Stimulated activated CD8-positive, alpha-beta memory T cell treated with anti-CD3 and anti-CD28 coated beads, Interleukin-2, amount 100 ng/mL, for 1 hour (primary cell): ENCODE measurements around the gene THRAP3.
"Not testable (repeated sequence)": the region's sequence is repeated elsewhere in the genome, so short reads cannot be mapped to it uniquely, and the experiment has no call there.

ENCODE experiments used
- DNase-seq, 2 donors: peaks; one replicate each; pipeline ENCODE4 v3.0.0-alpha.2; 2020; ENCODE audit warnings: low read depth in 2 of 2

The THRAP3 gene

GRCh38 chr1:36223996-36224536, at the start of gene THRAP3:
TSS of gene THRAP3 (plus strand) at chr1:36224443. CDS start at chr1:36282564, 58,121 bp downstream.
- peak; percentile 99 for DNase-seq

DNA sequence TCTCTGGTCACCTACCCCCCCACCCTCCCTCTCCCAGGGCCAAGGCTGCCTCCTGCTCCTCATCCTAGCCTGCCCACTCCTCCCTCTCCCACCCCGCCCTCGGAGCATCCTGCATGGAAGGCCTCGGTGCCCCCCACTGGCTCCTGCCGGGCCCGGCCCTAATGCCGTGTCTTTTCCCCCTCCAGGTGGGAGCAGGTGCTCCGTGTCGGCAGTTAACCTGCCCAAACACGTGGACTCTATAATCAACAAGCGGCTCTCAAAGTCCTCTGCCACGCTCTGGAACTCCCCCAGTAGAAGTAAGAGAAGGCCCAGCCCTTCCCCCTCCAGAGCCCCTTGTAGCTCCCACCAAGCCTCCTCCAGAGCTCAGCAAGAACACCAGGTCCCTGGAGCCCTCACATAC, 49.5 kb upstream of the THRAP3 start:
- DNase-seq = no peak

DNA sequence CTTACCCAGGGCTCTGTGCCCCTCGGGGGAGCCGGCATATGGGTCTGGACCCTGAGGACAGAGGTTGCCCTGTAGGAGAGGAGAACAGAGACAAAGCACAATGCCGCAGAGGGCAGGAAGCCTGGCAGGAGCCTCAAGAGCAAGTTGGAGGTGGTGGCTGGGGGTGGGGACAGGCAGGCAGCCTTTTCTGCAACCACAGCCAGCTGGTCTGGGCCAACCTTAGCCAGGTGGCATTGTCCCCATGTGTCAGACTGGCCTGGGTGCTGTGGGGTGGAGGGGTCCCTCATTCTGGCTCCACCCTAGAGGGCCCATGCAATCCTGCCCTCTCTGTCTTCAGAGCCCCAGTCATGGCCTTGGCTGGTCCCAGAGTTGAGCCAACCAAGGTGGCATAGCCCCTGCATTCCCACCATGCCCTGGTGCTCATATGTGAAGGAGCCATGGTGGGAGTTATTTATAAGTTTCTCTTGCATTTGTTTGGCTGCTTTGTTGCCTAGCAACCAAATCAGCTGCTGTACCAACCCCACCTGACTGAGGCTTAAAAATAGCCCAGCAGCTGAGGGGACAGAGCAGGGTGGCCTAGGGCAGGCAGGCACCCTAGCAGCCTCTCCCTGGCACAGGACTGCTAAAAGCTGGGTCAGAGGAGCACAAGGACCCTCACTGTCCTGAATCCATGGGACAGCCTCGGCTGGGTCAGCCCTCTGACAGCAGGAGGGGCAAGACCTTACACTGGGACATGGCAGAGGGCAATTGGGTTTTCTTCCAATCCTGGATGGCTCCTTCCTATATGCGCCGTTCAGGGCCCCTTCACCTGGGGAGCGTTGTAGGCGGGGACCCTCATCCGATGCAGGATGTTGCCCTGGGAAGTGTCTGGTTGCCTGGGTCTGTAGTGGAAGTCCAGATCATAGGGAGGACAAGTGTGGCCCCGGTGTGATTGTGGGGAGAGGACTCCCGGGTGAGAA, 48.8 kb upstream of the THRAP3 start:
- DNase-seq = no peak

- DNase-seq = no peak
Observed at GRCh38 chr1:36176106-36176949, 47.9 kb upstream of the THRAP3 start.

GRCh38 chr1:36177589-36178431, 46.4 kb upstream of the THRAP3 start:
- no peak for DNase-seq

- DNase-seq = no peak
Observed at GRCh38 chr1:36178471-36179219, 45.6 kb upstream of the THRAP3 start.

GRCh38 chr1:36179220-36179600, 45.0 kb upstream of the THRAP3 start:
- no peak for DNase-seq

GRCh38 chr1:36182734-36183133, 41.5 kb upstream of the THRAP3 start:
- DNase-seq = no peak

GRCh38 chr1:36183309-36183856, 40.9 kb upstream of the THRAP3 start:
- DNase-seq = no peak

- DNase-seq = peak; percentile 59 to 61
Observed at GRCh38 chr1:36187800-36188593, 36.2 kb upstream of the THRAP3 start.

- not testable (repeated sequence) for DNase-seq
Observed at GRCh38 chr1:36196805-36197204, 27.4 kb upstream of the THRAP3 start.

DNA sequence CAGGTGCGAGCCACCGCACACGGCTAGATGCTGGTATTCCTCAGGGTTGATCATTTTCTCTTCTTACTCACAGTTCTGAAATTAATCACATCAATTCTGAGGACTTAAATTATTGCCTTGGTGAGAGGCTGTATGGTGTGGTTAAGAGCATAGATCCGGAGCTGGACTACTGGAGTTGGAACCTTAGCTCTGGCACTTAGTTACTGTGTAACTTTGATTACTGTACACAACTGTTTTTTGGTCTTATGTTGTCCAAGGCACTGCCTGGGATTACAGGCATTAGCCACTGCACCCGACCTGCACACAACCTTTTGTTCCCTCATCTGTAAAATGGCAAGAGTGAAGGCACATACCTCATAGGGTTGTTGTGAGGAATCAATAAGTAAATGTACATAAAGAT, 25.6 kb upstream of the THRAP3 start:
- no peak for DNase-seq

GRCh38 chr1:36199934-36200741, 24.1 kb upstream of the THRAP3 start:
- DNase-seq = no peak

DNA sequence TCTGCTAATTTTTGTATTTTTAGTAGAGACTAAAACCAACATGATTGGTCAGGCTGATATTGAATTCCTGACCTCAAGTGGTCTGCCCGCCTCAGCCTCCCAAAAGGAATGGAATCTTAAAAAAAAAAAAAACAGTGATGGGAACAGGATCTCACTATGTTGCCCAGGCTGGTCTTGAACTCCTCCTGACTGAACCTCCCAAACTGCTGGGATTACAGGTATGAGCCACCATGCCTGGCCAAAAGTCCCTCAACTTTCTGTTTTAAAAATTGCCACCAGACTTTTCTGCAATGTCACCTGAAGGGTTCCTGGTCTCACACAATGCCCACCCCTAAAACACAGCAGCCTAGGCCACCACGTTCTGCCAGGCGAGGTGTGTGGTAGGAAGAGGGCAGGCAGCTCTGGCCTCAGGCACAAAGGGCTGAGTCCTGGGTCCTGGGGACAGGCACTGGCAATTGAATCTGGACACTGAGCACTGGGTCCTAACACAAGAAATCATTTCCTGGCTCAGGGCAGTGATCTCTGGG, 21.2 kb upstream of the THRAP3 start:
- no peak for DNase-seq

GRCh38 chr1:36203554-36204346, 20.5 kb upstream of the THRAP3 start:
- DNase-seq = no peak

DNA sequence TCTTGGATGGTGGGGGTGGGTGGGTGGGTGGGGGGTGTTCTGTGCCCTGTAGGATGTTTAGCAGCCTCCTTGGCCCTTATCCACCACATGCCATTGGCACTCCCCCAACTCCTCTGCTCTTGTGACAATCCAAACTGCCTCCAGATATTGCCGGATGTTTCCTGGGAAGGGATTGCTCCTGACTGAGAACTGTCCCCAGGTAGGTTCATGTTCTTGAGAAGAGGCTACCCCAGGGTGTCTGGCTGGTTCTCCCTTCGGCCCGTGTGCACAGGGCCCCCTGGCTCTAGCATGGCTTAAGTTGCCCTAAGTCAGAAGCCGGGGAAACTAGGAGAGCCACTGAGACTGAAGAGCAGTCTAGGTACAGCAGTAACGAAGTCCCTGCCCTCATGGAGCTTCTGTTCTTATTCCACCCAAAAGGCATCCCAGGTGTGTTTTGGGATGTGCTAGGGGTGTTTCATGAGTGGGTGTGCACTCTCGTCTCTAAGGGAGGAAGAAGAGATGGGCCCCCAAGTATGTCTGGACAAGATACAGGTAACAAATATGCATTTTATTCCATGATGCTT, 19.8 kb upstream of the THRAP3 start:
- no peak for DNase-seq

GRCh38 chr1:36206323-36206858, 17.9 kb upstream of the THRAP3 start:
- no peak for DNase-seq
